Keratinocyte (primary cell): ENCODE results near the gene H1-8.

Experiments
- EZH2 ChIP-seq: IDR thresholded peaks from one replicate; pipeline ENCODE4 v1.6.1; 2012; ENCODE audit warnings: inconsistent platforms, mild to moderate bottlenecking, low read length, moderate library complexity
- TF ChIP-seq, protein P1 (sequence below), 3 experiments: IDR thresholded peaks in 1 of 3; conservative IDR thresholded peaks in 1 of 3; optimal IDR thresholded peaks in 1 of 3; 2 replicates in 2 of 3; 3 replicates in 1 of 3; pipeline versions ENCODE3 to v1.5.1; 2011; ENCODE audit warnings: low read length in 3 of 3, mild to moderate bottlenecking in 3 of 3, moderate library complexity in 2 of 3, control low read depth in 1 of 3, inconsistent platforms in 1 of 3; ENCODE audit not compliant: insufficient read depth in 2 of 3; ENCODE audit errors: extremely low read depth in 1 of 3

- TF ChIP-seq, protein P1, sequence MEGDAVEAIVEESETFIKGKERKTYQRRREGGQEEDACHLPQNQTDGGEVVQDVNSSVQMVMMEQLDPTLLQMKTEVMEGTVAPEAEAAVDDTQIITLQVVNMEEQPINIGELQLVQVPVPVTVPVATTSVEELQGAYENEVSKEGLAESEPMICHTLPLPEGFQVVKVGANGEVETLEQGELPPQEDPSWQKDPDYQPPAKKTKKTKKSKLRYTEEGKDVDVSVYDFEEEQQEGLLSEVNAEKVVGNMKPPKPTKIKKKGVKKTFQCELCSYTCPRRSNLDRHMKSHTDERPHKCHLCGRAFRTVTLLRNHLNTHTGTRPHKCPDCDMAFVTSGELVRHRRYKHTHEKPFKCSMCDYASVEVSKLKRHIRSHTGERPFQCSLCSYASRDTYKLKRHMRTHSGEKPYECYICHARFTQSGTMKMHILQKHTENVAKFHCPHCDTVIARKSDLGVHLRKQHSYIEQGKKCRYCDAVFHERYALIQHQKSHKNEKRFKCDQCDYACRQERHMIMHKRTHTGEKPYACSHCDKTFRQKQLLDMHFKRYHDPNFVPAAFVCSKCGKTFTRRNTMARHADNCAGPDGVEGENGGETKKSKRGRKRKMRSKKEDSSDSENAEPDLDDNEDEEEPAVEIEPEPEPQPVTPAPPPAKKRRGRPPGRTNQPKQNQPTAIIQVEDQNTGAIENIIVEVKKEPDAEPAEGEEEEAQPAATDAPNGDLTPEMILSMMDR (optimal IDR thresholded peaks at IDR 0.05 in 1 of 3, IDR thresholded peaks at IDR 0.05 in 1 of 3, conservative IDR thresholded peaks at IDR 0.05 in 1 of 3; ENCODE audit: extremely low read depth in 1 of 3, insufficient read depth in 2 of 3, low read length in 3 of 3): no peak
- TF ChIP-seq EZH2: no peak
Measured at GRCh38 chr3:129536804-129537203, 6.2 kb upstream of the H1-8 start.
